ENCODE results near the gene LTA4H.

The LTA4H gene

GRCh38 chr12:96029826-96030225 lies 5.6 kb downstream of the LTA4H start:
- no peak for TF ChIP-seq CTCF (conservative IDR thresholded peaks at IDR 0.05)
- H3K27ac ChIP-seq: no peak overlapping the region

- TF ChIP-seq CTCF (conservative IDR thresholded peaks at IDR 0.05): no peak
Observed at GRCh38 chr12:96028538-96028937, 6.8 kb downstream of the LTA4H start.

GRCh38 chr12:96026331-96026730 lies 9.1 kb downstream of the LTA4H start:
- TF ChIP-seq CTCF (conservative IDR thresholded peaks at IDR 0.05): no peak
- H3K27ac ChIP-seq: no peak overlapping the region

More at GRCh38 chr12:96028538-96028937, 6.8 kb downstream of the LTA4H start:
- no peak overlapping the region for H3K27ac ChIP-seq

- no peak for TF ChIP-seq CTCF (conservative IDR thresholded peaks at IDR 0.05)
- H3K27ac ChIP-seq: no peak overlapping the region
Observed at GRCh38 chr12:96025518-96025917, 9.9 kb downstream of the LTA4H start.

GRCh38 chr12:96020314-96021003 lies 14.9 kb downstream of the LTA4H start:
- H3K27ac ChIP-seq: no peak overlapping the region
- no peak for TF ChIP-seq CTCF (conservative IDR thresholded peaks at IDR 0.05)

- H3K27ac ChIP-seq: no peak overlapping the region
- TF ChIP-seq CTCF (conservative IDR thresholded peaks at IDR 0.05): peak; percentile 83
Observed at GRCh38 chr12:96015672-96016071, 19.7 kb downstream of the LTA4H start.

GRCh38 chr12:96014943-96015599 lies 20.3 kb downstream of the LTA4H start:
- no peak overlapping the region for H3K27ac ChIP-seq
- no peak for TF ChIP-seq CTCF (conservative IDR thresholded peaks at IDR 0.05)
